HG03196 (cell line): ENCODE measurements around the gene GRN.

Experiments
- ATAC-seq: cut with Tn5 transposase; IDR thresholded peaks from one replicate; pipeline ENCODE4 v1.9.1; 2021; ENCODE audit not compliant: unreplicated experiment

The GRN gene

GRCh38 chr17:44344939-44345453 lies at the start of gene GRN:
GRN (plus strand) TSS chr17:44345302; CDS start chr17:44349165, 3,863 bp downstream.
- peak; percentile 46 for ATAC-seq

- no peak for ATAC-seq
Observed at GRCh38 chr17:44297975-44298374, 47.1 kb upstream of the GRN start.

- ATAC-seq = no peak
Observed at GRCh38 chr17:44304651-44305050, 40.5 kb upstream of the GRN start.

- ATAC-seq = no peak
Observed at GRCh38 chr17:44307387-44308186, 37.5 kb upstream of the GRN start.

DNA sequence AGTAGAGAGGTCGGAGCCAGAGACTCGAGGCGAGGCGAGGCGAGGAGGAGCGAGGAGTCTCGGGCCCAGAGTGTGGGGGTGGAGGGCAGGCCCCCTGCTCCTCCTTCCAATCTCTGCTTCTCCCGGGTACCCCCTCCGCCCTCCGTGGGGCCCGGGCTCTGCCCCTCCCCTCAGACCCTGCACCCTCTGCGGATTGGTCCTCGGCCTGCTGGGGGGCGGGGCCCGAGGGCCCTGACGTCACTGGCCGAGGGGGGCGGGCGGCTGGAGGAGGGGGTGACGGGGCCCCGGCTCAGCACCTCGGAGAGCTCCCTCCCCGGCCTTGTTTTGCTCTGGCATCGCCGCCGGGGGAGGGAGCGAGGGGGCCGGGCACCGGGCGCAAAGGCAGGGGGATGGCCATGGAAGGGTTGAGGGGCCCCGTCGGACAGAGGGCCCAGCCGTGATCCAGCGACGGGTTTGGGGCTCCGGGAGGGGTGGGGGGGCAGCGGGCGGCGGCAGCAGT lies 36.7 kb upstream of the GRN start, which contains the start of gene RUNDC3A:
Gene RUNDC3A (plus strand): TSS at position 282 of the 499 bp plus-strand sequence. CDS start 232 bp downstream, outside the sequence.
- ATAC-seq = no peak

- ATAC-seq = no peak
Observed at GRCh38 chr17:44308865-44309264, 36.2 kb upstream of the GRN start.

GRCh38 chr17:44309472-44309871 lies 35.6 kb upstream of the GRN start:
- ATAC-seq = no peak

- ATAC-seq = no peak
Observed at GRCh38 chr17:44310188-44310587, 34.9 kb upstream of the GRN start.

DNA sequence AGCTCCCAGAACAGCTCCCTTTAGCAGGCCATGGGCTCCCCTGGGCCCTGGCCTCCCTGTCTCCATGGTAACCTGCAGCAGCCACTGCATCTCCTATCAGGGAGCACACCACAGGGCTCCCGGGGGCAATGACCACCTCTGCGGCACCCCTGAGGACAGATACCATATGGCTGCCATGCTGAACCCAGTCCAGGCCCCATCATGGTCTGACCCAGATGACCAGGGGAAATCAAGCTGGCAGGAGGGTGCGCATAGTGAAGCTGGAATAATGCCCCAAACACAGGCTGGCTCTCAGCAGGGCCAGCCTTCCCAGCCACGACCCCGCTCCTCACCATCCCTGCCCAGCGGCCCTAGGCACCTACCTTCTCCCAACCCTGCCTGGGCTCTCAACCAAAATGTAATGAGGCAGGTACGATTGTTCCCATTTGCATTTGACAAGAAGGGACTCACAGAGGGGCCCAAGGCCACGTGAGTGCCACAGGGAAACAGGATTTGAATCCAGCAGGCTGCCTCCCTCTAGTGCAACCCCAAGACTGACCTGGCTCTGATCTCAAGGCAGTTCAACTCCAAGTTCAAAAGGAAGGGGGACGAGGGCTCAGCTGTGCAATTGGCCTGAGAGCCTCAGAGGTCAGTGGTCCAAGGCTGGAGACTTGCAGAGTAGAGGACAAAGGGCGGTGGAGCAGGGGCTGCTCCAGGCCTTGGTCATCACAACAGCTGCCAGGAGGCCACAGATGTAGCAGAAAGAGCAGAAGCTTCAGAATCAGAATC lies 34.3 kb upstream of the GRN start:
- no peak for ATAC-seq

- ATAC-seq = no peak
Observed at GRCh38 chr17:44311562-44312181, 33.4 kb upstream of the GRN start.

- no peak for ATAC-seq
Observed at GRCh38 chr17:44312396-44313104, 32.6 kb upstream of the GRN start.

DNA sequence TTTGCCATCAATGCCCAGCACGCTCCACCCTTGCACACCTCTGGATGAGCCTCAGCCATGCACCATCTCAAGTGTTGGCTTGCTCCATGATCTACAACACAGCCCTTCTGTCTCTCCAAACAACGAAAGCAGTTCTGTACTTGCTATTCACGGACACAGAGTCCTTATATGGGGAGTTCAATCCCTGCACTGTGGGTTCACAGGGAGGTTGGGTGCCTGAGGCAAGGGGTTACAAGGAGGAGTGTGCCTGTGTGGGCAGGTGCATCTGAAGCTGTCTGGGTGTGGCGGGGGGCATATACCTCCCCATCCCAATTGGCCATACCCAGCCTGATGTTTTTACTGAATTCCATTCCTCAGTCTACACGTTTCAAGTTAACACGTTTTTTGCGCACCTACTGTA lies 31.1 kb upstream of the GRN start:
- ATAC-seq = no peak

- no peak for ATAC-seq
Observed at GRCh38 chr17:44314524-44314868, 30.6 kb upstream of the GRN start.

DNA sequence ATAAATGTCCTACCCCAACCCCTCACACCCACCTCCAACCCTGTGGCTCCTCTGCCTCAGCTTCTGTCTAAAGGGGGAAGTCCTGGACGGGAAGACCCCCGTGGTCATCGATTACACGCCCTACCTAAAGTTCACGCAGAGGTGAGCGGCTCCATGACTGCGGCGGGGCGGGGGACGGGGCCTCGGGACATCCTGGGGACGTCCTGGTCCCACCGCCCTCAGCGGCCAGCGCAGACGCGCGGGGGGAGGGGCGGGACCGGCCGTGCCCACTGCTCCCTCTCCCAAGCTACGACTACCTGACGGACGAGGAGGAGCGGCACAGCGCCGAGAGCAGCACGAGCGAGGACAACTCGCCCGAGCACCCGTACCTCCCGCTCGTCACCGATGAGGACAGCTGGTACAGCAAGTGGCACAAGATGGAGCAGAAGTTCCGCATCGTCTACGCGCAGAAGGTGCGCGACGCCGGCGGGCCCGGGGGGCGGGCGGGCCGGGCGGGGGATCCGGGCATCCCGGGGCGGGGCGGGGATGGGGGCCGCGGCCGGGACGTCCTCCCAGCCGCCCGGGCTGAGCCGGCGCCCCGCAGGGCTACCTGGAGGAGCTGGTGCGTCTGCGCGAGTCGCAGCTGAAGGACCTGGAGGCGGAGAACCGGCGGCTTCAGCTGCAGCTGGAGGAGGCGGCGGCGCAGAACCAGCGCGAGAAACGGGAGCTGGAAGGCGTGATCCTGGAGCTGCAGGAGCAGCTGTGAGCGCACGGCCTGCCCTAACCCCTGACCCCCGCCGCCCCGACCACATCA lies 30.0 kb upstream of the GRN start:
- no peak for ATAC-seq

- ATAC-seq = no peak
Observed at GRCh38 chr17:44315760-44316731, 29.1 kb upstream of the GRN start.

DNA sequence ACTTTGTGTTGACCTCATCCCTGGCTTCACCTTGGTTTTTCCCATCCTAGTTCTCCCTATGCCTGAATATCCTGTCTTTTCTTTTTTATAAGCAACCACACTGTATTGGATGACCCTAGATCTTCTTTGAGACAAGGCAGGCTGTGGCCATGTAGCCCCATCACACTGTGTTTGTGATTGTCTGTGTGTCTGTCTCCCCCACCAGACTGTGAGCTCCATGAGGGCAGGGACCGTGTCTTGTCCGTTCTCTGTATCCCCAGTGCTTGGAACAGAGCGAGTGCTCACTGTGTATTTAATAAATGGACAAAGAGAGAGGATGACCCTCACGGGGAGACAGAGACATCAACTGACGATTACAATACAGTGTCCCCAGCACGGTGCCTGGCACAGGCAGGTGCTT lies 27.6 kb upstream of the GRN start:
- ATAC-seq = no peak

- ATAC-seq = no peak
Observed at GRCh38 chr17:44318077-44318892, 26.8 kb upstream of the GRN start.

- no peak for ATAC-seq
Observed at GRCh38 chr17:44320066-44320465, 25.0 kb upstream of the GRN start.
